ENCODE measurements around the gene SYT7. TPM values are rescaled to one million over a fixed set of nuclear protein-coding genes. Genes with fewer than 3 reads are reported as not detected.

Gene SYT7
- polyA plus RNA-seq, 2 of the 4 experiments (the other 2 are of a cell fraction) = 0.37 to 1.0 TPM

DNA sequence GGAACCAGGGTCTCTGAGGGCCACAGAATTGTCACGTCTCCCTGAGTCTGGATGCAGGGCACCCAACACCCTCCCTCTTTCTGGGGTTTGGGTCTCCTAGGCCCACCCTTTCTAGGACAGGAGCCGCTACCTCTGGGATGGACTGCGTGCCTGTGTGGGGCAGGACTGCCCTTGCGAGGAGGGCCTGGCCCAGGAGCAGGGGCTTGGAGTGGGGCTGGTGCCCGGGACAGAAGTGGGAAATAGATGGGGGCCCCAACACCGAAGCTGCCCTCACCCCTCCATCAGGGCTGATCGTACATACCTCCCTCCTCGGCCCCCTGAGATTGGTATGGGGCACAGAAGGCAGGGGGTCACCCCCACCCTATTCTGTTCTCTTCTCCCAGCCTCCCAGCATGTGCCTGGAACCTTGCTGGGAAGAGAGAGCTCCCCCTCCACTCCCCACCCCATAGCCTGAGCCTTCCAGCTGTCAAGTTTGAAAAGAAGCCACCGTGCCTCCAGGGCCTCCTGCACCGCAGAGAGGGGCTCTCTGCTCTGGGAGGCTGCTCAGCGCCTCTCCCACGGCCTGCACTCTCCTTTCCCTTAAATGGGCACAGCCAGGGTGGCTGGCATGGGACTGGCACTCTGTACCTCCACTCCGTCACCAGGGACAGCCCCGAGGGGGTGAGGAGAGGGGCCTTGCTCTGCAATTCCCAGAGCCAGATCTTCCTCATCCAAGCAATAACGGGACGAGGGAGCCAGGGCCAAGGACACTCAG, 70.5 kb downstream of the SYT7 start:
- Histone ChIP-seq H3K9me3 (0 out of 3 replicates have a peak, but pooled peaks cover 3% of the 10 kb centered on the region), H3K4me3 (no peak overlapping the region), H3K4me2 (no peak overlapping the region), H3K27ac (no peak overlapping the region), H3K4me1 (peaks cover 13% of the 10 kb centered on the region)
- POLR2A ChIA-PET = no interaction called here
- ATAC-seq (no peak), DNase-seq (ENCODE audit: low read depth in 1 of 2, low spot score in 1 of 2) (no peak), FAIRE-seq (no peak)
- 79% methylated on average over 16 of the region's 16 CpGs for WGBS (ENCODE audit: missing lambda C conversion rate)
- TF ChIP-seq FOSL2 (IDR thresholded peaks at IDR 0.05) (no peak), FOSL2 (CRISPR knock-in tag; IDR thresholded peaks at IDR 0.05) (no peak), ZNF302 (CRISPR knock-in tag; IDR thresholded peaks at IDR 0.05) (no peak), HOXB13 (CRISPR knock-in tag; IDR thresholded peaks at IDR 0.05; ENCODE audit: low read depth) (no peak), EHF (CRISPR knock-in tag; IDR thresholded peaks at IDR 0.05) (no peak), CHD4 (IDR thresholded peaks at IDR 0.05; ENCODE audit: borderline replicate concordance) (no peak), HDAC2 (IDR thresholded peaks at IDR 0.05) (no peak), CTCF (IDR thresholded peaks at IDR 0.05) (no peak), HOXB5 (CRISPR knock-in tag; IDR thresholded peaks at IDR 0.05) (no peak), NR3C1 (IDR thresholded peaks at IDR 0.05) (no peak), POLR2A (IDR thresholded peaks at IDR 0.05; ENCODE audit: low read length) (no peak), POLR2AphosphoS2 (conservative IDR thresholded peaks at IDR 0.05; ENCODE audit: low read length) (no peak), KDM5A (IDR thresholded peaks at IDR 0.05) (no peak)
- TF ChIP-seq, protein P1, sequence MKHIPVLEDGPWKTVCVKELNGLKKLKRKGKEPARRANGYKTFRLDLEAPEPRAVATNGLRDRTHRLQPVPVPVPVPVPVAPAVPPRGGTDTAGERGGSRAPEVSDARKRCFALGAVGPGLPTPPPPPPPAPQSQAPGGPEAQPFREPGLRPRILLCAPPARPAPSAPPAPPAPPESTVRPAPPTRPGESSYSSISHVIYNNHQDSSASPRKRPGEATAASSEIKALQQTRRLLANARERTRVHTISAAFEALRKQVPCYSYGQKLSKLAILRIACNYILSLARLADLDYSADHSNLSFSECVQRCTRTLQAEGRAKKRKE (CRISPR knock-in tag; IDR thresholded peaks at IDR 0.05; ENCODE audit: low read depth) = no peak
- TF ChIP-seq, protein P2, sequence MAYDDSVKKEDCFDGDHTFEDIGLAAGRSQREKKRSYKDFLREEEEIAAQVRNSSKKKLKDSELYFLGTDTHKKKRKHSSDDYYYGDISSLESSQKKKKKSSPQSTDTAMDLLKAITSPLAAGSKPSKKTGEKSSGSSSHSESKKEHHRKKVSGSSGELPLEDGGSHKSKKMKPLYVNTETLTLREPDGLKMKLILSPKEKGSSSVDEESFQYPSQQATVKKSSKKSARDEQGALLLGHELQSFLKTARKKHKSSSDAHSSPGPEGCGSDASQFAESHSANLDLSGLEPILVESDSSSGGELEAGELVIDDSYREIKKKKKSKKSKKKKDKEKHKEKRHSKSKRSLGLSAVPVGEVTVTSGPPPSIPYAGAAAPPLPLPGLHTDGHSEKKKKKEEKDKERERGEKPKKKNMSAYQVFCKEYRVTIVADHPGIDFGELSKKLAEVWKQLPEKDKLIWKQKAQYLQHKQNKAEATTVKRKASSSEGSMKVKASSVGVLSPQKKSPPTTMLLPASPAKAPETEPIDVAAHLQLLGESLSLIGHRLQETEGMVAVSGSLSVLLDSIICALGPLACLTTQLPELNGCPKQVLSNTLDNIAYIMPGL (CRISPR knock-in tag; IDR thresholded peaks at IDR 0.05; ENCODE audit: borderline replicate concordance) = no peak
- CTCF ChIA-PET = interaction anchor here (0.6 to 10.5 kb wide), 14 partner anchors 7 to 209 kb away, joined by 3 to 109 read pairs (median 4); a partner anchor contains a TSS

DNA sequence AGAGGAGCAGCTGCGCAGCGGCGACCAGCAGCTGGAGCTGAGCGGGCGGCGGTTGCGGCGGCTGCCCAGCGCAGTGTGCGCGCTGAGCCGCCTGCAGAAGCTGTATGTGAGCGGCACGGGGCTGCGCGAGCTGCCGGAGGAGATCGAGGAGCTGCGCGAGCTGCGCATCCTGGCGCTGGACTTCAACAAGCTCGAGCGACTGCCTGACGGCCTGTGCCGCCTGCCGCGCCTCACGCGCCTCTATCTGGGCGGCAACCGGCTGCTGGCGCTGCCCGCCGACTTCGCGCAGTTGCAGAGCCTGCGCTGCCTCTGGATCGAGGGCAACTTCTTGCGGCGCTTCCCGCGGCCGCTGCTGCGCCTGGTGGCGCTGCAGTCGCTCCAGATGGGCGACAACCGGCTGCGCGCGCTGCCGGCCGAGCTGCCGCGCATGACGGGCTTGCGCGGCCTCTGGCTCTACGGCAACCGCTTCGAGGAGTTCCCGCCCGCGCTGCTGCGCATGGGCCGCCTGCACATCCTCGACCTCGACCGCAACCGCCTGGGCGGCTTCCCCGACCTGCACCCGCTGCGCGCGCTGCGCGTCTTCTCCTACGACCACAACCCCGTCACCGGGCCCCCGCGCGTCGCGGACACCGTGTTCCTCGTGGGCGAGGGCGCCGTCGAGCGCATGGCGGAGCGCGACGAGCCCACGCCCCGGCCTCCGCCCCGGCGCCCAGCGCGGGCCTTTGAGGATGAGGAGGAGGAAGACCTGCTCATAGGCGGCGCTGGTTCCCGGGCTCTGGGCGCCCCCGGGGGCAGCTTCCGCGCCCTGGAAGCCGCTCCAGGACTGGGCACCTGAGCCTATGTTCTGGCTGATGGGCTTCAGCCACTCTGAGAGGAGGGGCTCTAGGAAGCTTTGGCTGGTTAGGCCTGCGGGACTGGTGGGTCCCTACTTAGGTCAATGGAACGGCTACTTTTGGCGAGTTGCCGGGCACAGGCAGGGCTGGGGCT, 71.5 kb downstream of the SYT7 start:
- peaks cover 13% of the 10 kb centered on the region for H3K4me1 ChIP-seq
- FAIRE-seq (no peak), ATAC-seq (peak; percentile 87 to 95), DNase-seq (ENCODE audit: low read depth in 1 of 2, low spot score in 1 of 2) (peak; percentile 79 to 90)
- H3K27ac ChIP-seq = peak overlapping the region in 1 of 2 experiments; percentile 66; a peak in 3 of 6 replicates
- 0 out of 3 replicates have a peak, but pooled peaks cover 3% of the 10 kb centered on the region for H3K9me3 ChIP-seq
- H3K4me2 ChIP-seq = peak overlapping the region; percentile 99
- WGBS (ENCODE audit: missing lambda C conversion rate) = 54% methylated on average over 32 of the region's 117 CpGs
- peak overlapping the region; percentile 44 for H3K4me3 ChIP-seq
- CTCF ChIA-PET = interaction anchor here (0.6 to 10.5 kb wide), 33 partner anchors 8 to 227 kb away, joined by 3 to 109 read pairs (median 4); a partner anchor contains a TSS
- POLR2A ChIA-PET = interaction anchor here (1.0 to 1.1 kb wide), 2 partner anchors 8 to 63 kb away, joined by 3 read pairs; no protein-coding TSS in a partner anchor
- TF ChIP-seq, protein P1 (CRISPR knock-in tag; IDR thresholded peaks at IDR 0.05; ENCODE audit: low read depth) = peak; percentile 84; the same call in 1 of the 2 replicates
- TF ChIP-seq PBX3 (IDR thresholded peaks at IDR 0.05) (no peak), SMC3 (IDR thresholded peaks at IDR 0.05) (peak; percentile 27; the same call in 2 of the 3 replicates), NR3C1 (IDR thresholded peaks at IDR 0.05) (no peak), FOSL2 (IDR thresholded peaks at IDR 0.05) (no peak), FOSL2 (CRISPR knock-in tag; IDR thresholded peaks at IDR 0.05) (no peak), HOXB5 (CRISPR knock-in tag; IDR thresholded peaks at IDR 0.05) (peak; percentile 81; the same call in 1 of the 2 replicates), HOXB13 (CRISPR knock-in tag; IDR thresholded peaks at IDR 0.05; ENCODE audit: low read depth) (0 out of 2 replicates have a peak, but pooled peaks have one; percentile 49), CTCF (IDR thresholded peaks at IDR 0.05) (peak; percentile 54), ZSCAN20 (CRISPR knock-in tag; IDR thresholded peaks at IDR 0.05) (no peak), KDM1A (IDR thresholded peaks at IDR 0.05; ENCODE audit: low read depth) (no peak), RAD21 (conservative IDR thresholded peaks at IDR 0.05 in 1 of 2, IDR thresholded peaks at IDR 0.05 in 1 of 2) (peak in 1 of 2 experiments; percentile 20; a peak in 3 of 5 replicates), CBX2 (IDR thresholded peaks at IDR 0.05; ENCODE audit: borderline replicate concordance, low read depth) (no peak), GATA3 (IDR thresholded peaks at IDR 0.05; ENCODE audit: borderline replicate concordance) (no peak)
- TF ChIP-seq, protein P3, sequence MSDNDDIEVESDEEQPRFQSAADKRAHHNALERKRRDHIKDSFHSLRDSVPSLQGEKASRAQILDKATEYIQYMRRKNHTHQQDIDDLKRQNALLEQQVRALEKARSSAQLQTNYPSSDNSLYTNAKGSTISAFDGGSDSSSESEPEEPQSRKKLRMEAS (IDR thresholded peaks at IDR 0.05) = peak; percentile 97
